GM18951 (cell line): ENCODE data around the gene ROBO1.

ENCODE experiments used
- POLR2A ChIP-seq: IDR thresholded peaks from 4 replicates; pipeline ENCODE4 v1.6.1; 2011; ENCODE audit warnings: mild to moderate bottlenecking; ENCODE audit not compliant: insufficient read length, insufficient read depth; ENCODE audit errors: extremely low read depth
- in situ Hi-C: fragments of 300-500 bp; cut with MboI; formaldehyde crosslinking; loops from one replicate; pipeline ENCODE4 v1.12.0; 2022; ENCODE audit warnings: low sequenced_read_pairs, mixed read lengths, inconsistent platforms; ENCODE audit not compliant: unreplicated experiment

ROBO1 gene

GRCh38 chr3:79436387-79436786, 331.4 kb downstream of the ROBO1 start:
- in situ Hi-C loops: no loop called here
- TF ChIP-seq POLR2A: no peak

GRCh38 chr3:79427081-79427480, 340.7 kb downstream of the ROBO1 start:
- no peak for TF ChIP-seq POLR2A
- in situ Hi-C loops: no loop called here

GRCh38 chr3:79424811-79425210, 343.0 kb downstream of the ROBO1 start:
- in situ Hi-C loops: no loop called here
- TF ChIP-seq POLR2A: no peak

GRCh38 chr3:79423417-79423816, 344.4 kb downstream of the ROBO1 start:
- no peak for TF ChIP-seq POLR2A
- in situ Hi-C loops: no loop called here

GRCh38 chr3:79421273-79421672, 346.5 kb downstream of the ROBO1 start:
- TF ChIP-seq POLR2A: no peak
- in situ Hi-C loops: no loop called here

GRCh38 chr3:79418855-79419621, 348.8 kb downstream of the ROBO1 start:
- no peak for TF ChIP-seq POLR2A
- in situ Hi-C loops: no loop called here

- in situ Hi-C loops: no loop called here
- TF ChIP-seq POLR2A: no peak
These were observed 352.4 kb downstream of the ROBO1 start for GRCh38 chr3:79415356-79415755.

GRCh38 chr3:79414806-79415205, 353.0 kb downstream of the ROBO1 start:
- in situ Hi-C loops: no loop called here
- no peak for TF ChIP-seq POLR2A

GRCh38 chr3:79414035-79414434, 353.8 kb downstream of the ROBO1 start:
- in situ Hi-C loops: no loop called here
- TF ChIP-seq POLR2A: no peak

- in situ Hi-C loops: no loop called here
- TF ChIP-seq POLR2A: no peak
These were observed 355.3 kb downstream of the ROBO1 start for GRCh38 chr3:79412537-79412936.

- no peak for TF ChIP-seq POLR2A
- in situ Hi-C loops: no loop called here
These were observed 357.2 kb downstream of the ROBO1 start for GRCh38 chr3:79410617-79411016.

- in situ Hi-C loops: no loop called here
- TF ChIP-seq POLR2A: no peak
These were observed 357.7 kb downstream of the ROBO1 start for GRCh38 chr3:79410136-79410535.

- in situ Hi-C loops: no loop called here
These were observed 361.6 kb downstream of the ROBO1 start for GRCh38 chr3:79406175-79406574.

GRCh38 chr3:79405183-79405582, 362.6 kb downstream of the ROBO1 start:
- in situ Hi-C loops: no loop called here
- no peak for TF ChIP-seq POLR2A

More at GRCh38 chr3:79406175-79406574, 361.6 kb downstream of the ROBO1 start:
- no peak for TF ChIP-seq POLR2A
